ENCODE measurements around the gene SCARF2. TPM values are rescaled to one million over a fixed set of nuclear protein-coding genes. Genes with fewer than 3 reads are reported as not detected.

The SCARF2 gene
- total and polyA plus RNA-seq, 2 of the 8 experiments (the other 6 are each of a cell fraction or from before 2014, with no cell fraction given): 4.2 to 9.8 TPM

DNA sequence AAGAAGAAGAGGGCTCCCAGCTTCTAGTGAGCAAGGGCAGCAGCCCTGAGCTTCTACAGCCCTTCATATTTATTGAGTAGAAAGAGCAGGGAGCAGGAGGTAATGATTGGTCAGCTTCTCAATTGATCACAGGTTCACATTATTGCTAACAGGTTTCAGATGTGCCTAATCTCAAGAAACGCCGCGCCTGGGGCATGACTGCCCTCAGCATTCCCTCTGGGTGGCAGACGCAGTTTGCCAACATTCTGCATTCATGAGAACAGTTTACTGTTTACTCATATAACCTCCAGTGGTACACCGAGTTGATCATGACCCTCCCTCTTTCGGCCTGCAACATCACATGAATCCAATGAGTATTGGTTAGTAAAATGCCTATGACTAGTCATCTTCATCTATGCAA is 48.3 kb downstream of the SCARF2 start (continued):
- TF ChIP-seq, protein P1, sequence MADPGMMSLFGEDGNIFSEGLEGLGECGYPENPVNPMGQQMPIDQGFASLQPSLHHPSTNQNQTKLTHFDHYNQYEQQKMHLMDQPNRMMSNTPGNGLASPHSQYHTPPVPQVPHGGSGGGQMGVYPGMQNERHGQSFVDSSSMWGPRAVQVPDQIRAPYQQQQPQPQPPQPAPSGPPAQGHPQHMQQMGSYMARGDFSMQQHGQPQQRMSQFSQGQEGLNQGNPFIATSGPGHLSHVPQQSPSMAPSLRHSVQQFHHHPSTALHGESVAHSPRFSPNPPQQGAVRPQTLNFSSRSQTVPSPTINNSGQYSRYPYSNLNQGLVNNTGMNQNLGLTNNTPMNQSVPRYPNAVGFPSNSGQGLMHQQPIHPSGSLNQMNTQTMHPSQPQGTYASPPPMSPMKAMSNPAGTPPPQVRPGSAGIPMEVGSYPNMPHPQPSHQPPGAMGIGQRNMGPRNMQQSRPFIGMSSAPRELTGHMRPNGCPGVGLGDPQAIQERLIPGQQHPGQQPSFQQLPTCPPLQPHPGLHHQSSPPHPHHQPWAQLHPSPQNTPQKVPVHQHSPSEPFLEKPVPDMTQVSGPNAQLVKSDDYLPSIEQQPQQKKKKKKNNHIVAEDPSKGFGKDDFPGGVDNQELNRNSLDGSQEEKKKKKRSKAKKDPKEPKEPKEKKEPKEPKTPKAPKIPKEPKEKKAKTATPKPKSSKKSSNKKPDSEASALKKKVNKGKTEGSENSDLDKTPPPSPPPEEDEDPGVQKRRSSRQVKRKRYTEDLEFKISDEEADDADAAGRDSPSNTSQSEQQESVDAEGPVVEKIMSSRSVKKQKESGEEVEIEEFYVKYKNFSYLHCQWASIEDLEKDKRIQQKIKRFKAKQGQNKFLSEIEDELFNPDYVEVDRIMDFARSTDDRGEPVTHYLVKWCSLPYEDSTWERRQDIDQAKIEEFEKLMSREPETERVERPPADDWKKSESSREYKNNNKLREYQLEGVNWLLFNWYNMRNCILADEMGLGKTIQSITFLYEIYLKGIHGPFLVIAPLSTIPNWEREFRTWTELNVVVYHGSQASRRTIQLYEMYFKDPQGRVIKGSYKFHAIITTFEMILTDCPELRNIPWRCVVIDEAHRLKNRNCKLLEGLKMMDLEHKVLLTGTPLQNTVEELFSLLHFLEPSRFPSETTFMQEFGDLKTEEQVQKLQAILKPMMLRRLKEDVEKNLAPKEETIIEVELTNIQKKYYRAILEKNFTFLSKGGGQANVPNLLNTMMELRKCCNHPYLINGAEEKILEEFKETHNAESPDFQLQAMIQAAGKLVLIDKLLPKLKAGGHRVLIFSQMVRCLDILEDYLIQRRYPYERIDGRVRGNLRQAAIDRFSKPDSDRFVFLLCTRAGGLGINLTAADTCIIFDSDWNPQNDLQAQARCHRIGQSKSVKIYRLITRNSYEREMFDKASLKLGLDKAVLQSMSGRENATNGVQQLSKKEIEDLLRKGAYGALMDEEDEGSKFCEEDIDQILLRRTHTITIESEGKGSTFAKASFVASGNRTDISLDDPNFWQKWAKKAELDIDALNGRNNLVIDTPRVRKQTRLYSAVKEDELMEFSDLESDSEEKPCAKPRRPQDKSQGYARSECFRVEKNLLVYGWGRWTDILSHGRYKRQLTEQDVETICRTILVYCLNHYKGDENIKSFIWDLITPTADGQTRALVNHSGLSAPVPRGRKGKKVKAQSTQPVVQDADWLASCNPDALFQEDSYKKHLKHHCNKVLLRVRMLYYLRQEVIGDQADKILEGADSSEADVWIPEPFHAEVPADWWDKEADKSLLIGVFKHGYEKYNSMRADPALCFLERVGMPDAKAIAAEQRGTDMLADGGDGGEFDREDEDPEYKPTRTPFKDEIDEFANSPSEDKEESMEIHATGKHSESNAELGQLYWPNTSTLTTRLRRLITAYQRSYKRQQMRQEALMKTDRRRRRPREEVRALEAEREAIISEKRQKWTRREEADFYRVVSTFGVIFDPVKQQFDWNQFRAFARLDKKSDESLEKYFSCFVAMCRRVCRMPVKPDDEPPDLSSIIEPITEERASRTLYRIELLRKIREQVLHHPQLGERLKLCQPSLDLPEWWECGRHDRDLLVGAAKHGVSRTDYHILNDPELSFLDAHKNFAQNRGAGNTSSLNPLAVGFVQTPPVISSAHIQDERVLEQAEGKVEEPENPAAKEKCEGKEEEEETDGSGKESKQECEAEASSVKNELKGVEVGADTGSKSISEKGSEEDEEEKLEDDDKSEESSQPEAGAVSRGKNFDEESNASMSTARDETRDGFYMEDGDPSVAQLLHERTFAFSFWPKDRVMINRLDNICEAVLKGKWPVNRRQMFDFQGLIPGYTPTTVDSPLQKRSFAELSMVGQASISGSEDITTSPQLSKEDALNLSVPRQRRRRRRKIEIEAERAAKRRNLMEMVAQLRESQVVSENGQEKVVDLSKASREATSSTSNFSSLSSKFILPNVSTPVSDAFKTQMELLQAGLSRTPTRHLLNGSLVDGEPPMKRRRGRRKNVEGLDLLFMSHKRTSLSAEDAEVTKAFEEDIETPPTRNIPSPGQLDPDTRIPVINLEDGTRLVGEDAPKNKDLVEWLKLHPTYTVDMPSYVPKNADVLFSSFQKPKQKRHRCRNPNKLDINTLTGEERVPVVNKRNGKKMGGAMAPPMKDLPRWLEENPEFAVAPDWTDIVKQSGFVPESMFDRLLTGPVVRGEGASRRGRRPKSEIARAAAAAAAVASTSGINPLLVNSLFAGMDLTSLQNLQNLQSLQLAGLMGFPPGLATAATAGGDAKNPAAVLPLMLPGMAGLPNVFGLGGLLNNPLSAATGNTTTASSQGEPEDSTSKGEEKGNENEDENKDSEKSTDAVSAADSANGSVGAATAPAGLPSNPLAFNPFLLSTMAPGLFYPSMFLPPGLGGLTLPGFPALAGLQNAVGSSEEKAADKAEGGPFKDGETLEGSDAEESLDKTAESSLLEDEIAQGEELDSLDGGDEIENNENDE (IDR thresholded peaks at IDR 0.05; ENCODE audit: insufficient replicate concordance, low read length): no peak
